ENCODE data around the gene ARRDC5. TPM values are rescaled to one million over a fixed set of nuclear protein-coding genes. Genes with fewer than 3 reads are reported as not detected.
A peak's percentile ranks its signal among the peaks of the same experiment; 100 is the strongest.

Gene ARRDC5
- total and polyA plus RNA-seq, 2 of the 13 experiments (the other 11 are each of a cell fraction or from before 2014, with no cell fraction given), result not detected

DNA sequence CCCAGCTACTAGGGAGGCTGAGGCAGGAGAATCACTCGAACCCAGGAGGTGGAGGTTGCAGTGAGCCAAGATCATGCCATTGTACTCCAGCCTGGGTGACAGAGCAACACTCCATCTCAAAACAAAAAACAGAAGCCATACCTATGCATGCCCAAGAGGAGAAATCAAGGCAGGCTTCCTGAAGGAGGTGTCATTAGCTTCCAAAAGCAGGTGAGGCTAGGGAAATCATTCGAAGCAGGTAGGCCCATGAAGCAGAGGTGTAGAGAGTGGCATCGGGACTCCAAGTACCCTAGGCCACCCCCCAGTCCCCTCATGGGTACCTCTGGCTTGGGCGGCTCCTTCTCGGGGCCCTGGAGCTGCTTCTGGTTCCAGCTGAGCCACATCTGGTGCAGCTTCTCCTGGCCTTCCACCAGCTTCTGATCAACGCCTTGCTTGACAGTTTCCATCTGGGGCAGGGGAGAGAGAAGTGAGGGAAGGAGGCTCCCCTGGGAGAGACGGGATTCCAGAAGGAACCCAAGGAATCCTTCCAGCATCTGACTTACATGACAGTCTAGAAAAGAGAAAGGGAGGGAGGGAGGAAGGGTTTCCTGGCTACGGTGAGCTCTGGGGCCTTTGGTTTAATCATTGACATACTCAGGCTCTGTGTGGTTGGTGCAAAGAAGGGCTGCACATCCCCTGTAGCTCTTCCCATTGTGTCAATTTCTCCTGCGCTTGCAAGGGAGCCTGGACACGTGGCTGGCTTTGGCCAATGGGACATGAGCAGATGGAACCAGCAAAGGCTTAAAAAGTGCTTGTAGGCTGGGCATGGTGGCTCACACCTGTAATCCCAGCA is 58.1 kb downstream of the ARRDC5 start (continued):
- TF ChIP-seq LCORL (IDR thresholded peaks at IDR 0.05), result no peak
- peak; percentile 28; the same call in 1 of the 2 replicates for TF ChIP-seq LCORL (CRISPR knock-in tag; IDR thresholded peaks at IDR 0.05)
- TF ChIP-seq ZNF547 (CRISPR knock-in tag; IDR thresholded peaks at IDR 0.05), result no peak
- TF ChIP-seq SAP130 (CRISPR knock-in tag; IDR thresholded peaks at IDR 0.05; ENCODE audit: low read depth), result peak; percentile 22; the same call in 1 of the 2 replicates
- no peak for TF ChIP-seq ZNF256 (CRISPR knock-in tag; conservative IDR thresholded peaks at IDR 0.05)
- TF ChIP-seq, protein P1, sequence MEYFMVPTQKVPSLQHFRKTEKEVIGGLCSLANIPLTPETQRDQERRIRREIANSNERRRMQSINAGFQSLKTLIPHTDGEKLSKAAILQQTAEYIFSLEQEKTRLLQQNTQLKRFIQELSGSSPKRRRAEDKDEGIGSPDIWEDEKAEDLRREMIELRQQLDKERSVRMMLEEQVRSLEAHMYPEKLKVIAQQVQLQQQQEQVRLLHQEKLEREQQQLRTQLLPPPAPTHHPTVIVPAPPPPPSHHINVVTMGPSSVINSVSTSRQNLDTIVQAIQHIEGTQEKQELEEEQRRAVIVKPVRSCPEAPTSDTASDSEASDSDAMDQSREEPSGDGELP (IDR thresholded peaks at IDR 0.05; ENCODE audit: borderline replicate concordance, low read depth), result no peak
- TF ChIP-seq NFYC (CRISPR knock-in tag; IDR thresholded peaks at IDR 0.05), result peak; percentile 81
- TF ChIP-seq, protein P2, sequence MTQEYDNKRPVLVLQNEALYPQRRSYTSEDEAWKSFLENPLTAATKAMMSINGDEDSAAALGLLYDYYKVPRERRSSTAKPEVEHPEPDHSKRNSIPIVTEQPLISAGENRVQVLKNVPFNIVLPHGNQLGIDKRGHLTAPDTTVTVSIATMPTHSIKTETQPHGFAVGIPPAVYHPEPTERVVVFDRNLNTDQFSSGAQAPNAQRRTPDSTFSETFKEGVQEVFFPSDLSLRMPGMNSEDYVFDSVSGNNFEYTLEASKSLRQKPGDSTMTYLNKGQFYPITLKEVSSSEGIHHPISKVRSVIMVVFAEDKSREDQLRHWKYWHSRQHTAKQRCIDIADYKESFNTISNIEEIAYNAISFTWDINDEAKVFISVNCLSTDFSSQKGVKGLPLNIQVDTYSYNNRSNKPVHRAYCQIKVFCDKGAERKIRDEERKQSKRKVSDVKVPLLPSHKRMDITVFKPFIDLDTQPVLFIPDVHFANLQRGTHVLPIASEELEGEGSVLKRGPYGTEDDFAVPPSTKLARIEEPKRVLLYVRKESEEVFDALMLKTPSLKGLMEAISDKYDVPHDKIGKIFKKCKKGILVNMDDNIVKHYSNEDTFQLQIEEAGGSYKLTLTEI (CRISPR knock-in tag; conservative IDR thresholded peaks at IDR 0.05), result no peak
- no peak for TF ChIP-seq TARDBP (CRISPR knock-in tag; IDR thresholded peaks at IDR 0.05)
- no peak for TF ChIP-seq ZC3H4 (CRISPR knock-in tag; IDR thresholded peaks at IDR 0.05; ENCODE audit: borderline replicate concordance)
- TF ChIP-seq, protein P3, sequence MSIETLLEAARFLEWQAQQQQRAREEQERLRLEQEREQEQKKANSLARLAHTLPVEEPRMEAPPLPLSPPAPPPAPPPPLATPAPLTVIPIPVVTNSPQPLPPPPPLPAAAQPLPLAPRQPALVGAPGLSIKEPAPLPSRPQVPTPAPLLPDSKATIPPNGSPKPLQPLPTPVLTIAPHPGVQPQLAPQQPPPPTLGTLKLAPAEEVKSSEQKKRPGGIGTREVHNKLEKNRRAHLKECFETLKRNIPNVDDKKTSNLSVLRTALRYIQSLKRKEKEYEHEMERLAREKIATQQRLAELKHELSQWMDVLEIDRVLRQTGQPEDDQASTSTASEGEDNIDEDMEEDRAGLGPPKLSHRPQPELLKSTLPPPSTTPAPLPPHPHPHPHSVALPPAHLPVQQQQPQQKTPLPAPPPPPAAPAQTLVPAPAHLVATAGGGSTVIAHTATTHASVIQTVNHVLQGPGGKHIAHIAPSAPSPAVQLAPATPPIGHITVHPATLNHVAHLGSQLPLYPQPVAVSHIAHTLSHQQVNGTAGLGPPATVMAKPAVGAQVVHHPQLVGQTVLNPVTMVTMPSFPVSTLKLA (IDR thresholded peaks at IDR 0.05), result peak; percentile 56
- TF ChIP-seq, protein P4, sequence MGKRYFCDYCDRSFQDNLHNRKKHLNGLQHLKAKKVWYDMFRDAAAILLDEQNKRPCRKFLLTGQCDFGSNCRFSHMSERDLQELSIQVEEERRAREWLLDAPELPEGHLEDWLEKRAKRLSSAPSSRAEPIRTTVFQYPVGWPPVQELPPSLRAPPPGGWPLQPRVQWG (CRISPR knock-in tag; IDR thresholded peaks at IDR 0.05; ENCODE audit: borderline replicate concordance, low read depth), result no peak
- no peak for TF ChIP-seq SP1 (IDR thresholded peaks at IDR 0.05)
- no peak for TF ChIP-seq SP1 (CRISPR knock-in tag; IDR thresholded peaks at IDR 0.05)
- no peak for TF ChIP-seq HNRNPL (IDR thresholded peaks at IDR 0.05; ENCODE audit: low read depth, low read length)
- TF ChIP-seq THAP11 (CRISPR knock-in tag; IDR thresholded peaks at IDR 0.05), result 0 out of 2 replicates have a peak, but pooled peaks have one; percentile 21
- no peak for TF ChIP-seq ZNF263 (CRISPR knock-in tag; IDR thresholded peaks at IDR 0.05)
- TF ChIP-seq, protein P5, sequence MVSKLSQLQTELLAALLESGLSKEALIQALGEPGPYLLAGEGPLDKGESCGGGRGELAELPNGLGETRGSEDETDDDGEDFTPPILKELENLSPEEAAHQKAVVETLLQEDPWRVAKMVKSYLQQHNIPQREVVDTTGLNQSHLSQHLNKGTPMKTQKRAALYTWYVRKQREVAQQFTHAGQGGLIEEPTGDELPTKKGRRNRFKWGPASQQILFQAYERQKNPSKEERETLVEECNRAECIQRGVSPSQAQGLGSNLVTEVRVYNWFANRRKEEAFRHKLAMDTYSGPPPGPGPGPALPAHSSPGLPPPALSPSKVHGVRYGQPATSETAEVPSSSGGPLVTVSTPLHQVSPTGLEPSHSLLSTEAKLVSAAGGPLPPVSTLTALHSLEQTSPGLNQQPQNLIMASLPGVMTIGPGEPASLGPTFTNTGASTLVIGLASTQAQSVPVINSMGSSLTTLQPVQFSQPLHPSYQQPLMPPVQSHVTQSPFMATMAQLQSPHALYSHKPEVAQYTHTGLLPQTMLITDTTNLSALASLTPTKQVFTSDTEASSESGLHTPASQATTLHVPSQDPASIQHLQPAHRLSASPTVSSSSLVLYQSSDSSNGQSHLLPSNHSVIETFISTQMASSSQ (IDR thresholded peaks at IDR 0.05; ENCODE audit: low read depth), result peak; percentile 83
- TF ChIP-seq, protein P5 (CRISPR knock-in tag; IDR thresholded peaks at IDR 0.05; ENCODE audit: borderline replicate concordance), result peak; percentile 84; the same call in 1 of the 2 replicates
- TF ChIP-seq, protein P6, sequence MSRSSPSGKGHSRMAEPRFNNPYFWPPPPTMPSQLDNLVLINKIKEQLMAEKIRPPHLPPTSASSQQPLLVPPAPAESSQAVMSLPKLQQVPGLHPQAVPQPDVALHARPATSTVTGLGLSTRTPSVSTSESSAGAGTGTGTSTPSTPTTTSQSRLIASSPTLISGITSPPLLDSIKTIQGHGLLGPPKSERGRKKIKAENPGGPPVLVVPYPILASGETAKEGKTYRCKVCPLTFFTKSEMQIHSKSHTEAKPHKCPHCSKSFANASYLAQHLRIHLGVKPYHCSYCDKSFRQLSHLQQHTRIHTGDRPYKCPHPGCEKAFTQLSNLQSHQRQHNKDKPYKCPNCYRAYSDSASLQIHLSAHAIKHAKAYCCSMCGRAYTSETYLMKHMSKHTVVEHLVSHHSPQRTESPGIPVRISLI (CRISPR knock-in tag; IDR thresholded peaks at IDR 0.05; ENCODE audit: borderline replicate concordance), result no peak
- no peak for TF ChIP-seq PHB2 (IDR thresholded peaks at IDR 0.05; ENCODE audit: partially characterized antibody)
